Smooth muscle cell (in vitro differentiated cells): ENCODE results near the gene LZTS2. TPM values are rescaled to one million over a fixed set of nuclear protein-coding genes. Genes with fewer than 3 reads are reported as not detected.

Experiments used
- DNase-seq: peaks from one replicate; lab custom pipeline; 2025; ENCODE audit not compliant: unreplicated experiment; lab: John Stamatoyannopoulos, UW
- H2AFZ ChIP-seq: fragments of 200-600 bp; sonication (generic); 2 replicates; pipeline ENCODE4 v1.6.0; 2016; ENCODE audit warnings: antibody characterized with exemption, low read depth, mild to moderate bottlenecking
- H3F3A ChIP-seq: fragments of 200-600 bp; sonication (generic); 2 replicates; pipeline ENCODE4 v1.6.0; 2017; ENCODE audit warnings: antibody characterized with exemption, low read depth
- H3K27ac ChIP-seq: fragments of 200-600 bp; sonication (generic); 2 replicates; pipeline ENCODE4 v1.5.1; 2016; ENCODE audit warnings: low read depth, mild to moderate bottlenecking
- H3K27me3 ChIP-seq: fragments of 200-600 bp; sonication (generic); 2 replicates; pipeline ENCODE4 v1.6.1; 2016; ENCODE audit warnings: low read depth, mild to moderate bottlenecking
- H3K36me3 ChIP-seq: fragments of 200-600 bp; sonication (generic); 2 replicates; pipeline ENCODE4 v1.5.1; 2016; ENCODE audit warnings: low read depth
- H3K4me1 ChIP-seq: fragments of 200-600 bp; sonication (generic); 2 replicates; pipeline ENCODE4 v1.5.1; 2016; ENCODE audit warnings: low read depth
- H3K4me2 ChIP-seq: fragments of 200-600 bp; sonication (generic); 2 replicates; pipeline ENCODE4 v1.6.0; 2016; ENCODE audit warnings: mild to moderate bottlenecking
- H3K4me3 ChIP-seq: fragments of 200-600 bp; sonication (generic); 2 replicates; pipeline ENCODE4 v1.5.1; 2016; ENCODE audit warnings: mild to moderate bottlenecking
- H3K79me2 ChIP-seq: fragments of 200-600 bp; sonication (generic); 2 replicates; pipeline ENCODE4 v1.6.0; 2016; ENCODE audit warnings: low read depth, mild to moderate bottlenecking
- H3K9ac ChIP-seq: fragments of 200-600 bp; sonication (generic); 2 replicates; pipeline ENCODE4 v1.6.0; 2016; ENCODE audit warnings: low read depth
- H3K9me3 ChIP-seq: fragments of 200-600 bp; sonication (generic); replicated peaks from 2 replicates; pipeline ENCODE4 v1.5.1; 2016; ENCODE audit warnings: low read depth
- H4K20me1 ChIP-seq: fragments of 200-600 bp; sonication (generic); 2 replicates; pipeline ENCODE4 v1.6.0; 2016; ENCODE audit warnings: low read depth
- WGBS: methylation state at CpG from one replicate; pipeline ENCODE4 v1.1.7; 2016; ENCODE audit warnings: low lambda C conversion rate; 5-methylcytosine and 5-hydroxymethylcytosine counted together
- polyA plus RNA-seq: library from polyadenylated mRNA; unstranded; fragments of >200 nt; fragmentation: Nextera tagmentation; extraction: Ambion mirVana; gene quantifications from 2 replicates; pipeline ENCODE4 v1.2.1, GENCODE V29; 2016
- total RNA-seq: library from RNA; depleted of rRNA; stranded (reverse); fragments of >200 nt; gene quantifications from 2 replicates; pipeline ENCODE4 v1.2.3, GENCODE V29; 2014
- TF ChIP-seq, protein P1 (sequence below): fragments of 200-600 bp; sonication (generic); IDR thresholded peaks from 2 replicates; pipeline ENCODE4 v1.5.1; 2017; ENCODE audit warnings: borderline replicate concordance, mild to moderate bottlenecking, antibody characterized with exemption; ENCODE audit not compliant: insufficient read depth, poor library complexity, severe bottlenecking

LZTS2 gene
- total and polyA plus RNA-seq, 2 experiments from 2014 or later, result 54.9 to 103 TPM

- 97% methylated on average over 16 of the region's 16 CpGs for WGBS
- Histone ChIP-seq H3K79me2 (no peaks in the 10 kb centered on the region), H2AFZ (no peak overlapping the region), H3F3A (no peaks in the 10 kb centered on the region), H3K36me3 (no peaks in the 10 kb centered on the region), H3K27me3 (no peaks in the 10 kb centered on the region), H4K20me1 (no peaks in the 10 kb centered on the region), H3K4me1 (no peaks in the 10 kb centered on the region), H3K4me3 (no peak overlapping the region), H3K9ac (no peak overlapping the region), H3K4me2 (no peak overlapping the region), H3K27ac (no peak overlapping the region), H3K9me3 (no peaks in the 10 kb centered on the region)
- no peak for DNase-seq
- TF ChIP-seq, protein P1, sequence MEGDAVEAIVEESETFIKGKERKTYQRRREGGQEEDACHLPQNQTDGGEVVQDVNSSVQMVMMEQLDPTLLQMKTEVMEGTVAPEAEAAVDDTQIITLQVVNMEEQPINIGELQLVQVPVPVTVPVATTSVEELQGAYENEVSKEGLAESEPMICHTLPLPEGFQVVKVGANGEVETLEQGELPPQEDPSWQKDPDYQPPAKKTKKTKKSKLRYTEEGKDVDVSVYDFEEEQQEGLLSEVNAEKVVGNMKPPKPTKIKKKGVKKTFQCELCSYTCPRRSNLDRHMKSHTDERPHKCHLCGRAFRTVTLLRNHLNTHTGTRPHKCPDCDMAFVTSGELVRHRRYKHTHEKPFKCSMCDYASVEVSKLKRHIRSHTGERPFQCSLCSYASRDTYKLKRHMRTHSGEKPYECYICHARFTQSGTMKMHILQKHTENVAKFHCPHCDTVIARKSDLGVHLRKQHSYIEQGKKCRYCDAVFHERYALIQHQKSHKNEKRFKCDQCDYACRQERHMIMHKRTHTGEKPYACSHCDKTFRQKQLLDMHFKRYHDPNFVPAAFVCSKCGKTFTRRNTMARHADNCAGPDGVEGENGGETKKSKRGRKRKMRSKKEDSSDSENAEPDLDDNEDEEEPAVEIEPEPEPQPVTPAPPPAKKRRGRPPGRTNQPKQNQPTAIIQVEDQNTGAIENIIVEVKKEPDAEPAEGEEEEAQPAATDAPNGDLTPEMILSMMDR, result no peak
These were observed 19.8 kb upstream of the LZTS2 start for GRCh38 chr10:100979791-100980272.

DNA sequence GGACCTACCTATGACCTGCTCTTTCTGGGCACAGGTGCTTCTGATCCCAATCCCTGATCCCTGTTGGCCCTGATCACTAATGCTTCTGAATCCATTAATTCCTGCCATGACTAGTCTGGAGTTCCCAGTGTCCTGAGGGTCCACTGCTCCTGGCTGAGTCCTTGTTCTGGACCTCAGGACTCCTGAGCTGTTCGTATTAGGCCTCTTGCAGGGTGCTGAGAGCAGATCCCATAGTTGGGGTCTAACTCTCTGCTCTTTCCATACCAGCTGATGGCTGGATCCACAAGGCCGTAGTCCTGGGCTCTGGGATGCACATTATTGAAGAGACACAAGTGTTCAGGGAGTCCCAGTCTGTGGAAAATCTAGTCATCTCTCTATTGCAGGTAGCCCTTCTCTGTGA lies 19.3 kb upstream of the LZTS2 start:
- 98% methylated on average over 2 of the region's 2 CpGs for WGBS
- Histone ChIP-seq H3K4me2 (no peak overlapping the region), H3K9ac (no peak overlapping the region), H4K20me1 (no peaks in the 10 kb centered on the region), H3K4me1 (no peaks in the 10 kb centered on the region), H3K9me3 (no peaks in the 10 kb centered on the region), H3F3A (no peaks in the 10 kb centered on the region), H3K27ac (no peak overlapping the region), H3K79me2 (no peaks in the 10 kb centered on the region), H2AFZ (no peak overlapping the region), H3K27me3 (no peaks in the 10 kb centered on the region), H3K36me3 (no peaks in the 10 kb centered on the region), H3K4me3 (no peak overlapping the region)
- DNase-seq, result no peak
- TF ChIP-seq, protein P1, result no peak

GRCh38 chr10:100980711-100981110 lies 18.9 kb upstream of the LZTS2 start:
- H3F3A ChIP-seq, result no peaks in the 10 kb centered on the region
- no peaks in the 10 kb centered on the region for H4K20me1 ChIP-seq
- DNase-seq, result no peak
- H3K4me3 ChIP-seq, result no peak overlapping the region
- H3K9ac ChIP-seq, result no peak overlapping the region
- TF ChIP-seq, protein P1, result no peak
- no peaks in the 10 kb centered on the region for H3K79me2 ChIP-seq
- H3K36me3 ChIP-seq, result no peaks in the 10 kb centered on the region
- no peaks in the 10 kb centered on the region for H3K9me3 ChIP-seq
- H3K4me2 ChIP-seq, result no peak overlapping the region
- WGBS, result over 99% methylated on average over 7 of the region's 7 CpGs
- no peaks in the 10 kb centered on the region for H3K4me1 ChIP-seq
- H3K27me3 ChIP-seq, result no peaks in the 10 kb centered on the region
- no peak overlapping the region for H2AFZ ChIP-seq
- no peak overlapping the region for H3K27ac ChIP-seq

- no peak overlapping the region for H3K4me2 ChIP-seq
- no peak overlapping the region for H3K4me3 ChIP-seq
- no peaks in the 10 kb centered on the region for H4K20me1 ChIP-seq
- no peak overlapping the region for H3K9ac ChIP-seq
- H3F3A ChIP-seq, result no peaks in the 10 kb centered on the region
- no peaks in the 10 kb centered on the region for H3K9me3 ChIP-seq
- no peak for DNase-seq
- H3K4me1 ChIP-seq, result peaks cover 2% of the 10 kb centered on the region
- TF ChIP-seq, protein P1, result no peak
- 92% methylated on average over 5 of the region's 5 CpGs for WGBS
- no peaks in the 10 kb centered on the region for H3K36me3 ChIP-seq
- no peaks in the 10 kb centered on the region for H3K27me3 ChIP-seq
- H3K27ac ChIP-seq, result no peak overlapping the region
- H3K79me2 ChIP-seq, result peaks cover 4% of the 10 kb centered on the region
- no peak overlapping the region for H2AFZ ChIP-seq
These were observed 18.3 kb upstream of the LZTS2 start for GRCh38 chr10:100981178-100981772.
